GM12873 (cell line): ENCODE measurements around the gene DDIT4.

ENCODE experiments used
- CTCF ChIP-seq: IDR thresholded peaks from 2 replicates; pipeline ENCODE4 v1.5.1; 2012; ENCODE audit warnings: low read depth, mild to moderate bottlenecking, moderate library complexity, low read length, control low read depth; ENCODE audit not compliant: insufficient read depth; ENCODE audit errors: missing control alignments

DDIT4 gene

GRCh38 chr10:72253578-72253977 is 20.1 kb upstream of the DDIT4 start:
- TF ChIP-seq CTCF, result no peak

- TF ChIP-seq CTCF, result no peak
Observed at GRCh38 chr10:72254813-72255568, 18.7 kb upstream of the DDIT4 start.

- no peak for TF ChIP-seq CTCF
Observed at GRCh38 chr10:72255977-72256729, 17.6 kb upstream of the DDIT4 start.

- no peak for TF ChIP-seq CTCF
Observed at GRCh38 chr10:72257051-72257892, 16.5 kb upstream of the DDIT4 start.

- peak; percentile 14 for TF ChIP-seq CTCF
Observed at GRCh38 chr10:72258617-72259016, 15.1 kb upstream of the DDIT4 start.

- TF ChIP-seq CTCF, result no peak
Observed at GRCh38 chr10:72259491-72260238, 14.1 kb upstream of the DDIT4 start.
